HUDEP-2 (cell line): ENCODE data around the gene MAGEF1.
A peak's percentile ranks its signal among the peaks of the same experiment; 100 is the strongest.
"Not testable (repeated sequence)": the region's sequence is repeated elsewhere in the genome, so short reads cannot be mapped to it uniquely, and the experiment has no call there.

Source experiments
- DNase-seq, 76 experiments: peaks; one replicate each; lab custom pipeline; 2025; ENCODE audit not compliant: unreplicated experiment in 76 of 76; lab: John Stamatoyannopoulos, UW

Gene MAGEF1

GRCh38 chr3:184743248-184743647, 31.4 kb upstream of the MAGEF1 start:
- DNase-seq: no peak

GRCh38 chr3:184742676-184743135, 30.8 kb upstream of the MAGEF1 start:
- DNase-seq: no peak

GRCh38 chr3:184741798-184742675, 30.2 kb upstream of the MAGEF1 start:
- DNase-seq: peak in 1 of 76 experiments; percentile 2

GRCh38 chr3:184741259-184741556, 29.3 kb upstream of the MAGEF1 start:
- DNase-seq: no peak

- DNase-seq: peak in 1 of 76 experiments; percentile 0
These were observed 28.8 kb upstream of the MAGEF1 start for GRCh38 chr3:184740509-184741258.

- DNase-seq: no peak
These were observed 28.0 kb upstream of the MAGEF1 start for GRCh38 chr3:184739594-184740505.

GRCh38 chr3:184738982-184739381, 27.1 kb upstream of the MAGEF1 start:
- DNase-seq: no peak

GRCh38 chr3:184738506-184738890, 26.6 kb upstream of the MAGEF1 start:
- no peak for DNase-seq

GRCh38 chr3:184737641-184738505, 26.0 kb upstream of the MAGEF1 start:
- DNase-seq: no peak

GRCh38 chr3:184737063-184737462, 25.2 kb upstream of the MAGEF1 start:
- DNase-seq: no peak

GRCh38 chr3:184734903-184735701, 23.2 kb upstream of the MAGEF1 start:
- DNase-seq: no peak

- no peak for DNase-seq
These were observed 22.2 kb upstream of the MAGEF1 start for GRCh38 chr3:184733971-184734608.

- DNase-seq: no peak
These were observed 21.3 kb upstream of the MAGEF1 start for GRCh38 chr3:184733181-184733580.

GRCh38 chr3:184731786-184732537, 20.1 kb upstream of the MAGEF1 start:
- DNase-seq: no peak

- DNase-seq: no peak
These were observed 19.1 kb upstream of the MAGEF1 start for GRCh38 chr3:184730924-184731323.

- not testable (repeated sequence) for DNase-seq
These were observed 17.3 kb upstream of the MAGEF1 start for GRCh38 chr3:184729154-184729553.

- no peak for DNase-seq
These were observed 16.2 kb upstream of the MAGEF1 start for GRCh38 chr3:184728010-184728527.
